H9 (cell line): Measurements from ENCODE around the gene ABLIM1. TPM values are rescaled to one million over a fixed set of nuclear protein-coding genes. Genes with fewer than 3 reads are reported as not detected.

Experiments used
- DNase-seq: peaks from one replicate; pipeline ENCODE4 v3.0.0-alpha.2; 2017
- H2AFZ ChIP-seq: one replicate; pipeline ENCODE4 v1.6.1; 2013; ENCODE audit warnings: mild to moderate bottlenecking, low read length, control low read depth, moderate library complexity
- H2AK5ac ChIP-seq: 2 replicates; pipeline ENCODE4 v1.6.1; 2013; ENCODE audit warnings: low read length, control low read depth, mixed read lengths; ENCODE audit not compliant: insufficient read length
- H2BK120ac ChIP-seq: one replicate; pipeline ENCODE4 v1.6.1; 2013; ENCODE audit warnings: low read depth, mild to moderate bottlenecking, low read length, control low read depth, inconsistent platforms; ENCODE audit not compliant: poor library complexity, severe bottlenecking
- H2BK12ac ChIP-seq: 2 replicates; pipeline ENCODE4 v1.6.1; 2013; ENCODE audit warnings: low read length, control low read depth, mixed read lengths, low read depth; ENCODE audit not compliant: insufficient read length
- H2BK15ac ChIP-seq: 2 replicates; pipeline ENCODE4 v1.6.1; 2013; ENCODE audit warnings: low read depth, low read length, control low read depth
- H2BK20ac ChIP-seq: one replicate; pipeline ENCODE4 v1.6.1; 2013; ENCODE audit warnings: low read depth, mild to moderate bottlenecking, low read length, control low read depth, inconsistent platforms; ENCODE audit not compliant: poor library complexity, severe bottlenecking
- H2BK5ac ChIP-seq: 2 replicates; pipeline ENCODE4 v1.6.1; 2013; ENCODE audit warnings: low read length, control low read depth, mixed read lengths; ENCODE audit not compliant: insufficient read length
- H3K14ac ChIP-seq: 2 replicates; pipeline ENCODE4 v1.6.1; 2013; ENCODE audit warnings: low read length, control low read depth; ENCODE audit not compliant: insufficient read depth
- H3K18ac ChIP-seq: 2 replicates; pipeline ENCODE4 v1.6.1; 2013; ENCODE audit warnings: low read depth, mild to moderate bottlenecking, mixed read lengths, low read length, control low read depth; ENCODE audit not compliant: insufficient read length
- H3K23ac ChIP-seq: 2 replicates; pipeline ENCODE4 v1.6.1; 2013; ENCODE audit warnings: low read length, control low read depth, mixed read lengths, low read depth; ENCODE audit not compliant: insufficient read length
- H3K23me2 ChIP-seq: 2 replicates; pipeline ENCODE4 v1.6.1; 2013; ENCODE audit warnings: low read depth, mild to moderate bottlenecking, mixed read lengths, low read length, control low read depth; ENCODE audit not compliant: insufficient read length, poor library complexity, severe bottlenecking
- H3K27ac ChIP-seq: 2 replicates; pipeline ENCODE4 v1.5.1; 2013; ENCODE audit warnings: low read length, control low read depth, mixed read lengths, low read depth; ENCODE audit not compliant: insufficient read length
- H3K27me3 ChIP-seq: 2 replicates; pipeline ENCODE4 v1.6.1; 2013; ENCODE audit warnings: low read length, control low read depth, inconsistent platforms; ENCODE audit not compliant: insufficient read depth
- H3K4ac ChIP-seq: 2 replicates; pipeline ENCODE4 v1.6.1; 2013; ENCODE audit warnings: low read depth, mild to moderate bottlenecking, control low read depth, inconsistent platforms, low read length, moderate library complexity
- H3K4me1 ChIP-seq: 2 replicates; pipeline ENCODE4 v1.6.1; 2013; ENCODE audit warnings: low read length, control low read depth, inconsistent platforms; ENCODE audit not compliant: insufficient read depth
- H3K4me2 ChIP-seq: 2 replicates; pipeline ENCODE4 v1.6.1; 2013; ENCODE audit warnings: low read length, control low read depth, mixed read lengths; ENCODE audit not compliant: insufficient read length, insufficient read depth
- H3K56ac ChIP-seq: 2 replicates; pipeline ENCODE4 v1.6.1; 2013; ENCODE audit warnings: low read depth, mild to moderate bottlenecking, mixed read lengths, low read length, control low read depth; ENCODE audit not compliant: insufficient read length
- H3K79me1 ChIP-seq: 2 replicates; pipeline ENCODE4 v1.6.1; 2013; ENCODE audit warnings: low read depth, mild to moderate bottlenecking, moderate library complexity, low read length, control low read depth, inconsistent platforms; ENCODE audit not compliant: insufficient read depth, poor library complexity, severe bottlenecking
- H3K79me2 ChIP-seq: 2 replicates; pipeline ENCODE4 v1.6.1; 2013; ENCODE audit warnings: low read length, control low read depth, inconsistent platforms; ENCODE audit not compliant: insufficient read depth
- H3K9ac ChIP-seq: 2 replicates; pipeline ENCODE4 v1.6.1; 2013; ENCODE audit warnings: low read length, control low read depth, mixed read lengths; ENCODE audit not compliant: insufficient read length; ENCODE audit errors: extremely low read depth
- H3K9me3 ChIP-seq: one replicate; pipeline ENCODE4 v1.6.1; 2013; ENCODE audit warnings: low read depth, low read length, inconsistent platforms; ENCODE audit not compliant: control insufficient read depth
- H3T11ph ChIP-seq: one replicate; pipeline ENCODE4 v1.6.1; 2013; ENCODE audit warnings: mild to moderate bottlenecking, low read length, control low read depth, inconsistent platforms
- H4K20me1 ChIP-seq: one replicate; pipeline ENCODE4 v1.6.1; 2013; ENCODE audit not compliant: control insufficient read depth, insufficient read length, insufficient read depth
- H4K5ac ChIP-seq: 2 replicates; pipeline ENCODE4 v1.6.1; 2013; ENCODE audit warnings: low read depth, mild to moderate bottlenecking, mixed read lengths, low read length, control low read depth; ENCODE audit not compliant: insufficient read length
- H4K8ac ChIP-seq: replicated peaks from 2 replicates; pipeline ENCODE4 v1.6.1; 2013; ENCODE audit warnings: low read length, control low read depth, mixed read lengths, low read depth; ENCODE audit not compliant: insufficient read length
- H4K91ac ChIP-seq: 2 replicates; pipeline ENCODE4 v1.6.1; 2013; ENCODE audit warnings: low read depth, mild to moderate bottlenecking, moderate library complexity, mixed read lengths, low read length, control low read depth; ENCODE audit not compliant: insufficient read length
- H3K27ac Mint-ChIP-seq, 3 experiments: 2 replicates in 2 of 3; 3 replicates in 1 of 3; pipeline ENCODE4 v1.8.0; 2020 to 2021; ENCODE audit warnings: mixed read lengths in 3 of 3, mild to moderate bottlenecking in 1 of 3, moderate library complexity in 1 of 3
- H3K27me3 Mint-ChIP-seq: 2 replicates; pipeline ENCODE4 v1.8.0; 2021; ENCODE audit warnings: low read depth, mild to moderate bottlenecking, moderate library complexity, mixed read lengths
- H3K36me3 Mint-ChIP-seq, 3 experiments: 2 replicates in 2 of 3; 3 replicates in 1 of 3; pipeline ENCODE4 v1.8.0; 2020 to 2021; ENCODE audit warnings: low read depth in 3 of 3, mixed read lengths in 3 of 3; ENCODE audit not compliant: insufficient read depth in 1 of 3
- H3K4me1 Mint-ChIP-seq, 2 experiments: 2 replicates each; pipeline ENCODE4 v1.8.0; 2020; ENCODE audit warnings: mixed read lengths in 2 of 2
- H3K4me3 Mint-ChIP-seq, 2 experiments: 2 replicates in 1 of 2; 3 replicates in 1 of 2; pipeline ENCODE4 v1.8.0; 2020 to 2021; ENCODE audit warnings: mild to moderate bottlenecking in 2 of 2, mixed read lengths in 2 of 2, moderate library complexity in 1 of 2
- H3K9me3 Mint-ChIP-seq, 2 experiments: 2 replicates in 1 of 2; 3 replicates in 1 of 2; pipeline ENCODE4 v1.8.0; 2020; ENCODE audit warnings: mild to moderate bottlenecking in 2 of 2, mixed read lengths in 2 of 2, moderate library complexity in 1 of 2
- CTCF ChIP-seq: fragments of 200-600 bp; sonication (generic); conservative IDR thresholded peaks from 3 replicates; pipeline ENCODE4 v1.8.0; 2021; ENCODE audit warnings: antibody characterized with exemption, mild to moderate bottlenecking
- WGBS: extraction: QIAGEN DNeasy Blood & Tissue Kit; methylation state at CpG from one replicate; pipeline ENCODE4 v1.1.7; 2013; ENCODE audit warnings: missing lambda C conversion rate, low lambda C conversion rate, mixed read lengths; ENCODE audit not compliant: insufficient read length; ENCODE audit errors: extremely low coverage; 5-methylcytosine and 5-hydroxymethylcytosine counted together
- total RNA-seq: library from RNA; stranded (reverse); gene quantifications from 2 replicates; pipeline ENCODE4 v1.2.1, GENCODE V29; 2021

The ABLIM1 gene
- total RNA-seq, 1 experiment from 2014 or later: 32.1 TPM

- no peak overlapping the region for H2BK120ac ChIP-seq
- H3K18ac ChIP-seq: no peak overlapping the region
- no peak overlapping the region for H2BK12ac ChIP-seq
- no peak overlapping the region for H3K27ac Mint-ChIP-seq
- H4K8ac ChIP-seq: no peak overlapping the region
- no peak overlapping the region for H2BK5ac ChIP-seq
- H3K56ac ChIP-seq: no peak overlapping the region
- no peaks in the 10 kb centered on the region for H3K27me3 ChIP-seq
- no peaks in the 10 kb centered on the region for H3K9me3 ChIP-seq
- no peaks in the 10 kb centered on the region for H3K4me1 Mint-ChIP-seq
- no peak overlapping the region for H3K27ac ChIP-seq
- no peak overlapping the region for H3K4me2 ChIP-seq
- no peak overlapping the region for H3K4ac ChIP-seq
- WGBS: no CpG with 5 or more reads among the region's 7 CpGs
- H3K9me3 Mint-ChIP-seq: no peaks in the 10 kb centered on the region
- no peaks in the 10 kb centered on the region for H3K27me3 Mint-ChIP-seq
- no peaks in the 10 kb centered on the region for H3K36me3 Mint-ChIP-seq
- H3K23ac ChIP-seq: no peak overlapping the region
- no peak overlapping the region for H2AFZ ChIP-seq
- H3K4me3 Mint-ChIP-seq: no peak overlapping the region
- no peak overlapping the region for H2AK5ac ChIP-seq
- H3K79me2 ChIP-seq: no peaks in the 10 kb centered on the region
- H3T11ph ChIP-seq: no peak overlapping the region
- H4K5ac ChIP-seq: no peak overlapping the region
- no peaks in the 10 kb centered on the region for H3K79me1 ChIP-seq
- no peaks in the 10 kb centered on the region for H4K20me1 ChIP-seq
- no peak for DNase-seq
- no peak overlapping the region for H3K14ac ChIP-seq
- TF ChIP-seq CTCF: peak; percentile 69
- no peak overlapping the region for H4K91ac ChIP-seq
- no peaks in the 10 kb centered on the region for H3K4me1 ChIP-seq
- H3K23me2 ChIP-seq: no peaks in the 10 kb centered on the region
- no peak overlapping the region for H2BK20ac ChIP-seq
- no peak overlapping the region for H3K9ac ChIP-seq
- H2BK15ac ChIP-seq: no peak overlapping the region
Measured at GRCh38 chr10:114550756-114551635, 107.1 kb downstream of the ABLIM1 start.
